Glutamatergic neuron (in vitro differentiated cells): ENCODE measurements around the gene TMC6. TPM values are rescaled to one million over a fixed set of nuclear protein-coding genes. Genes with fewer than 3 reads are reported as not detected.
"Not testable (repeated sequence)": the region's sequence is repeated elsewhere in the genome, so short reads cannot be mapped to it uniquely, and the experiment has no call there.

Experiments
- DNase-seq: peaks from one replicate; pipeline ENCODE4 v3.0.0; 2022
- H3K27ac Mint-ChIP-seq: one replicate; pipeline ENCODE4 v1.8.0; 2020; ENCODE audit warnings: mild to moderate bottlenecking, mixed read lengths, inconsistent platforms; ENCODE audit not compliant: unreplicated experiment
- H3K27me3 Mint-ChIP-seq: one replicate; pipeline ENCODE4 v1.8.0; 2020; ENCODE audit warnings: mild to moderate bottlenecking, moderate library complexity, mixed read lengths, inconsistent platforms; ENCODE audit not compliant: unreplicated experiment
- H3K36me3 Mint-ChIP-seq: one replicate; pipeline ENCODE4 v1.8.0; 2020; ENCODE audit warnings: mild to moderate bottlenecking, mixed read lengths, inconsistent platforms; ENCODE audit not compliant: unreplicated experiment
- H3K4me1 Mint-ChIP-seq: one replicate; pipeline ENCODE4 v1.8.0; 2020; ENCODE audit warnings: mild to moderate bottlenecking, low read depth, mixed read lengths, inconsistent platforms; ENCODE audit not compliant: unreplicated experiment
- H3K4me3 Mint-ChIP-seq: one replicate; pipeline ENCODE4 v1.8.0; 2020; ENCODE audit warnings: mild to moderate bottlenecking, mixed read lengths, inconsistent platforms; ENCODE audit not compliant: unreplicated experiment
- H3K9me3 Mint-ChIP-seq: one replicate; pipeline ENCODE4 v1.8.0; 2020; ENCODE audit warnings: mild to moderate bottlenecking, moderate library complexity, mixed read lengths, inconsistent platforms; ENCODE audit not compliant: unreplicated experiment
- CTCF ChIP-seq: fragments of 200-600 bp; sonication (generic); IDR thresholded peaks from one replicate; pipeline ENCODE4 v1.5.0; 2021; ENCODE audit not compliant: partially characterized antibody, unreplicated experiment
- total RNA-seq: library from RNA; stranded (reverse); fragmentation: NEBNext Ultra II Directional; extraction: Animal tissue kit (Norgen Biotek cat#: 25700); gene quantifications from one replicate; pipeline ENCODE4 v1.2.1, GENCODE V29; 2021; ENCODE audit not compliant: unreplicated experiment

TMC6 gene
- total RNA-seq, 1 donor from 2014 or later, result 1.1 TPM

DNA sequence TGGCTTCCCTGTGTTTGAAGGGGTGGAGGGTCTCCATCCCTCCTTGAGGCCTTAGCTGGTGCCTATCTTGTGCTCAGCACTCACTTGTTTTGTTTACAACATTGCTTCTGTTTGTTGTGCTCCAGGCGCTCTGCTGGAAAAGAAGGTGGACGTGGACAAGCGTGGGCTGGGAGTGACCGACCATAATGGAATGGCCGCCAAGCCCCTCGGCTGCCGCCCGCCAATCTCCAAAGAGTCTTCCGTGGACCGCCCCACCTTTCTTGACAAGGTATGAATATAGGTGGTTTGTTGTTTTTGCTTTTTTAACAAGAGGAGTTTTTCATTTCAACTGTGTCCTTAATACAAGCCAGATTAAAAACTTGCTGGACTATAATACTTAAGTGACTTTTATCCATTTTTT is 53.5 kb downstream of the TMC6 start:
- H3K4me1 Mint-ChIP-seq, result no peaks in the 10 kb centered on the region
- no peak for TF ChIP-seq CTCF
- H3K4me3 Mint-ChIP-seq, result no peak overlapping the region
- DNase-seq, result no peak
- H3K9me3 Mint-ChIP-seq, result no peaks in the 10 kb centered on the region
- H3K27ac Mint-ChIP-seq, result no peak overlapping the region
- no peaks in the 10 kb centered on the region for H3K27me3 Mint-ChIP-seq
- peaks cover 10% of the 10 kb centered on the region for H3K36me3 Mint-ChIP-seq

- H3K36me3 Mint-ChIP-seq, result peaks cover 10% of the 10 kb centered on the region
These were observed 55.6 kb downstream of the TMC6 start for GRCh38 chr17:78072961-78073360.

GRCh38 chr17:78069695-78070094 is 58.9 kb downstream of the TMC6 start:
- H3K4me1 Mint-ChIP-seq, result peaks cover 3% of the 10 kb centered on the region
- no peak overlapping the region for H3K27ac Mint-ChIP-seq
- no peaks in the 10 kb centered on the region for H3K9me3 Mint-ChIP-seq
- peaks cover 10% of the 10 kb centered on the region for H3K36me3 Mint-ChIP-seq
- TF ChIP-seq CTCF, result no peak
- H3K27me3 Mint-ChIP-seq, result no peaks in the 10 kb centered on the region
- no peak for DNase-seq
- H3K4me3 Mint-ChIP-seq, result no peak overlapping the region

More at GRCh38 chr17:78072961-78073360, 55.6 kb downstream of the TMC6 start:
- no peaks in the 10 kb centered on the region for H3K4me1 Mint-ChIP-seq
- DNase-seq, result no peak
- no peaks in the 10 kb centered on the region for H3K27me3 Mint-ChIP-seq
- H3K27ac Mint-ChIP-seq, result no peak overlapping the region
- H3K4me3 Mint-ChIP-seq, result no peak overlapping the region
- H3K9me3 Mint-ChIP-seq, result no peaks in the 10 kb centered on the region
- no peak for TF ChIP-seq CTCF

DNA sequence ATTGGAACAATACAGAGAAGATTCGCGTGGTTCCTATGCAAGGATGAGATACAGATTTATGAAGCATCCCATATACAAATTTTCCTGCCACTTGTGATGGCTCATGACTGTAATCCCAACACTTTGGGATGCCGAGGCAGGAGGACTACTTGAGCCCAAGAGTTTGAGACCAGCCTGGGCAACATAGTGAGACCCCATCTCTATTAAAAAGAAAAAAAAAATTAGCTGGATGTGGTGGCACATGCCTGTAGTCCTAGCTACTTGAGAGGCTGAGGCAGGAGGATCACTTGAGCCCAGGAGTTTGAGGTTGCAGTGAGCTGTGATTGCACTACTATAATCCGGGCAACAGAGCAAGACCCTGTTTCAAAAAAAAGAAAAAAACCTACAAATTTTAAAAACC is 61.6 kb downstream of the TMC6 start:
- not testable (repeated sequence) for H3K27ac Mint-ChIP-seq, H3K27me3 Mint-ChIP-seq, H3K4me1 Mint-ChIP-seq, H3K4me3 Mint-ChIP-seq, DNase-seq, H3K9me3 Mint-ChIP-seq, H3K36me3 Mint-ChIP-seq

GRCh38 chr17:78064708-78065107 is 63.8 kb downstream of the TMC6 start:
- Mint-ChIP-seq H3K4me3 (no peak overlapping the region), H3K27me3 (no peaks in the 10 kb centered on the region), H3K36me3 (no peaks in the 10 kb centered on the region), H3K4me1 (peaks cover 3% of the 10 kb centered on the region), H3K27ac (no peak overlapping the region), H3K9me3 (no peaks in the 10 kb centered on the region)
- no peak for DNase-seq
- TF ChIP-seq CTCF, result no peak

- no peaks in the 10 kb centered on the region for H3K36me3 Mint-ChIP-seq
- H3K9me3 Mint-ChIP-seq, result no peaks in the 10 kb centered on the region
- TF ChIP-seq CTCF, result no peak
- no peak overlapping the region for H3K4me3 Mint-ChIP-seq
- no peak for DNase-seq
- H3K4me1 Mint-ChIP-seq, result peaks cover 3% of the 10 kb centered on the region
- H3K27ac Mint-ChIP-seq, result no peak overlapping the region
- H3K27me3 Mint-ChIP-seq, result no peaks in the 10 kb centered on the region
These were observed 65.1 kb downstream of the TMC6 start for GRCh38 chr17:78063489-78063888.
